ENCODE results near the gene ETV4. TPM values are rescaled to one million over a fixed set of nuclear protein-coding genes. Genes with fewer than 3 reads are reported as not detected.

ETV4 gene
- polyA plus RNA-seq, 2 of the 4 experiments (the other 2 are of a cell fraction), result 18.5 to 39.1 TPM

DNA sequence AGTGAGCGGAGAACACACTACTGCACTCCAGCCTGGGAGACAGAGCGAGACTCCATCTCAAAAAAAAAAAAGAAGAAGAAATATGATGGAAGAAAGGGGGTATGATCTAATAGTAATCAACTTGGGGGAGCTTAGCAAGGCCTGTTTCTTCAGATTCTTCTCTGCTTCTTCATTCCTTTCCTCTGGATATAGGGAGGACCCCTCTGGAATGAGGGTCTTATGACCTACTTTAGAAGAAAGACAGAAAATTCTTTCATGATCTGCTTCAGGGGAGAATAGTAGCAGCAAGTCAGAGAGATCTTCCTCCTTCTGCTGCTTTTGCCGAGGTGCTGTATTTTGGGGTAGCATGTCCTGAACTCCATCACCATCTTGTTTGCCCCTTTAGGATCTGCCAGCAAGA is 44.9 kb upstream of the ETV4 start:
- no peak for TF ChIP-seq MAX (IDR thresholded peaks at IDR 0.05)
- TF ChIP-seq, protein P1, sequence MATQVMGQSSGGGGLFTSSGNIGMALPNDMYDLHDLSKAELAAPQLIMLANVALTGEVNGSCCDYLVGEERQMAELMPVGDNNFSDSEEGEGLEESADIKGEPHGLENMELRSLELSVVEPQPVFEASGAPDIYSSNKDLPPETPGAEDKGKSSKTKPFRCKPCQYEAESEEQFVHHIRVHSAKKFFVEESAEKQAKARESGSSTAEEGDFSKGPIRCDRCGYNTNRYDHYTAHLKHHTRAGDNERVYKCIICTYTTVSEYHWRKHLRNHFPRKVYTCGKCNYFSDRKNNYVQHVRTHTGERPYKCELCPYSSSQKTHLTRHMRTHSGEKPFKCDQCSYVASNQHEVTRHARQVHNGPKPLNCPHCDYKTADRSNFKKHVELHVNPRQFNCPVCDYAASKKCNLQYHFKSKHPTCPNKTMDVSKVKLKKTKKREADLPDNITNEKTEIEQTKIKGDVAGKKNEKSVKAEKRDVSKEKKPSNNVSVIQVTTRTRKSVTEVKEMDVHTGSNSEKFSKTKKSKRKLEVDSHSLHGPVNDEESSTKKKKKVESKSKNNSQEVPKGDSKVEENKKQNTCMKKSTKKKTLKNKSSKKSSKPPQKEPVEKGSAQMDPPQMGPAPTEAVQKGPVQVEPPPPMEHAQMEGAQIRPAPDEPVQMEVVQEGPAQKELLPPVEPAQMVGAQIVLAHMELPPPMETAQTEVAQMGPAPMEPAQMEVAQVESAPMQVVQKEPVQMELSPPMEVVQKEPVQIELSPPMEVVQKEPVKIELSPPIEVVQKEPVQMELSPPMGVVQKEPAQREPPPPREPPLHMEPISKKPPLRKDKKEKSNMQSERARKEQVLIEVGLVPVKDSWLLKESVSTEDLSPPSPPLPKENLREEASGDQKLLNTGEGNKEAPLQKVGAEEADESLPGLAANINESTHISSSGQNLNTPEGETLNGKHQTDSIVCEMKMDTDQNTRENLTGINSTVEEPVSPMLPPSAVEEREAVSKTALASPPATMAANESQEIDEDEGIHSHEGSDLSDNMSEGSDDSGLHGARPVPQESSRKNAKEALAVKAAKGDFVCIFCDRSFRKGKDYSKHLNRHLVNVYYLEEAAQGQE (IDR thresholded peaks at IDR 0.05), result no peak
- TF ChIP-seq RNF2 (IDR thresholded peaks at IDR 0.05; ENCODE audit: borderline replicate concordance, low read depth), result no peak
- TF ChIP-seq ZC3H11A (IDR thresholded peaks at IDR 0.05), result no peak
- no peak for TF ChIP-seq HOXA7 (CRISPR knock-in tag; IDR thresholded peaks at IDR 0.05)
- no peak for TF ChIP-seq SREBF2 (IDR thresholded peaks at IDR 0.05)
- TF ChIP-seq MYC (IDR thresholded peaks at IDR 0.05; ENCODE audit: borderline replicate concordance, low read length), result no peak
- TF ChIP-seq USF2 (IDR thresholded peaks at IDR 0.05), result no peak
- no peak for TF ChIP-seq NPAS2 (CRISPR knock-in tag; IDR thresholded peaks at IDR 0.05; ENCODE audit: borderline replicate concordance)
- no peak for TF ChIP-seq PHF8 (IDR thresholded peaks at IDR 0.05; ENCODE audit: borderline replicate concordance, low read depth)
- no peak for TF ChIP-seq TP53 (CRISPR knock-in tag; IDR thresholded peaks at IDR 0.05)
- no peak for TF ChIP-seq CBX8 (IDR thresholded peaks at IDR 0.05)
- TF ChIP-seq HDAC2 (IDR thresholded peaks at IDR 0.05), result no peak
- no peak for TF ChIP-seq E2F6 (IDR thresholded peaks at IDR 0.05; ENCODE audit: borderline replicate concordance, low read depth)
- TF ChIP-seq, protein P2, sequence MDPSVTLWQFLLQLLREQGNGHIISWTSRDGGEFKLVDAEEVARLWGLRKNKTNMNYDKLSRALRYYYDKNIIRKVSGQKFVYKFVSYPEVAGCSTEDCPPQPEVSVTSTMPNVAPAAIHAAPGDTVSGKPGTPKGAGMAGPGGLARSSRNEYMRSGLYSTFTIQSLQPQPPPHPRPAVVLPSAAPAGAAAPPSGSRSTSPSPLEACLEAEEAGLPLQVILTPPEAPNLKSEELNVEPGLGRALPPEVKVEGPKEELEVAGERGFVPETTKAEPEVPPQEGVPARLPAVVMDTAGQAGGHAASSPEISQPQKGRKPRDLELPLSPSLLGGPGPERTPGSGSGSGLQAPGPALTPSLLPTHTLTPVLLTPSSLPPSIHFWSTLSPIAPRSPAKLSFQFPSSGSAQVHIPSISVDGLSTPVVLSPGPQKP (IDR thresholded peaks at IDR 0.05; ENCODE audit: low read depth, low read length), result no peak
- no peak for TF ChIP-seq SMC3 (IDR thresholded peaks at IDR 0.05)
- Histone ChIP-seq H3K4me1 (no peaks in the 10 kb centered on the region), H3K9me3 (no peaks in the 10 kb centered on the region), H3K27ac (peak overlapping the region in 1 of 2 experiments; percentile 35; a peak in 1 of 6 replicates), H3K4me3 (no peak overlapping the region), H3K4me2 (no peak overlapping the region)
- no peak for DNase-seq (ENCODE audit: low read depth in 1 of 2, low spot score in 1 of 2)
- POLR2A ChIA-PET, result interaction anchor here (0.6 kb wide), 1 partner anchor 12 kb away, joined by 4 read pairs; no protein-coding TSS in a partner anchor
- CTCF ChIA-PET, result interaction anchor here (0.8 to 5.7 kb wide), 9 partner anchors 8 to 169 kb away, joined by 3 to 36 read pairs (median 5); no protein-coding TSS in a partner anchor
- no peak for ATAC-seq
- WGBS (ENCODE audit: missing lambda C conversion rate), result 91% methylated on average over 3 of the region's 3 CpGs
- FAIRE-seq, result no peak

GRCh38 chr17:43588664-43589435 is 42.7 kb upstream of the ETV4 start:
- ATAC-seq, result 0 out of 6 replicates have a peak, but pooled peaks have one; percentile 19 to 42
- no peak overlapping the region for H3K4me2 ChIP-seq
- WGBS (ENCODE audit: missing lambda C conversion rate), result 83% methylated on average over 9 of the region's 9 CpGs
- POLR2A ChIA-PET, result no interaction called here
- no peak overlapping the region for H3K4me3 ChIP-seq
- DNase-seq (ENCODE audit: low read depth in 1 of 2, low spot score in 1 of 2), result no peak
- peak; percentile 7 for FAIRE-seq
- no peak overlapping the region for H3K27ac ChIP-seq
- H3K4me1 ChIP-seq, result peaks cover 5% of the 10 kb centered on the region; the same call in 2 of the 3 replicates
- CTCF ChIA-PET, result interaction anchor here (1.6 to 5.1 kb wide), 2 partner anchors 13 to 88 kb away, joined by 5 to 45 read pairs; no protein-coding TSS in a partner anchor
- no peaks in the 10 kb centered on the region for H3K9me3 ChIP-seq
- no peak for TF ChIP-seq USF2 (IDR thresholded peaks at IDR 0.05)
- TF ChIP-seq, protein P3, sequence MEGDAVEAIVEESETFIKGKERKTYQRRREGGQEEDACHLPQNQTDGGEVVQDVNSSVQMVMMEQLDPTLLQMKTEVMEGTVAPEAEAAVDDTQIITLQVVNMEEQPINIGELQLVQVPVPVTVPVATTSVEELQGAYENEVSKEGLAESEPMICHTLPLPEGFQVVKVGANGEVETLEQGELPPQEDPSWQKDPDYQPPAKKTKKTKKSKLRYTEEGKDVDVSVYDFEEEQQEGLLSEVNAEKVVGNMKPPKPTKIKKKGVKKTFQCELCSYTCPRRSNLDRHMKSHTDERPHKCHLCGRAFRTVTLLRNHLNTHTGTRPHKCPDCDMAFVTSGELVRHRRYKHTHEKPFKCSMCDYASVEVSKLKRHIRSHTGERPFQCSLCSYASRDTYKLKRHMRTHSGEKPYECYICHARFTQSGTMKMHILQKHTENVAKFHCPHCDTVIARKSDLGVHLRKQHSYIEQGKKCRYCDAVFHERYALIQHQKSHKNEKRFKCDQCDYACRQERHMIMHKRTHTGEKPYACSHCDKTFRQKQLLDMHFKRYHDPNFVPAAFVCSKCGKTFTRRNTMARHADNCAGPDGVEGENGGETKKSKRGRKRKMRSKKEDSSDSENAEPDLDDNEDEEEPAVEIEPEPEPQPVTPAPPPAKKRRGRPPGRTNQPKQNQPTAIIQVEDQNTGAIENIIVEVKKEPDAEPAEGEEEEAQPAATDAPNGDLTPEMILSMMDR (IDR thresholded peaks at IDR 0.05), result no peak
- no peak for TF ChIP-seq POLR2A (IDR thresholded peaks at IDR 0.05; ENCODE audit: low read length)
- TF ChIP-seq HOXB13 (CRISPR knock-in tag; IDR thresholded peaks at IDR 0.05; ENCODE audit: low read depth), result no peak
- no peak for TF ChIP-seq ZC3H11A (IDR thresholded peaks at IDR 0.05)
- no peak for TF ChIP-seq NFE2L2 (conservative IDR thresholded peaks at IDR 0.05; ENCODE audit: low read length)
- no peak for TF ChIP-seq NPAS2 (CRISPR knock-in tag; IDR thresholded peaks at IDR 0.05; ENCODE audit: borderline replicate concordance)
- no peak for TF ChIP-seq RAD21 (conservative IDR thresholded peaks at IDR 0.05 in 1 of 2, IDR thresholded peaks at IDR 0.05 in 1 of 2)
- TF ChIP-seq RARB (CRISPR knock-in tag; IDR thresholded peaks at IDR 0.05), result no peak
- TF ChIP-seq FOSL2 (IDR thresholded peaks at IDR 0.05), result no peak
- TF ChIP-seq FOSL2 (CRISPR knock-in tag; IDR thresholded peaks at IDR 0.05), result no peak
